NCI-H1694 (cell line): ENCODE data around the gene LHFPL3.
"Not testable (repeated sequence)": the region's sequence is repeated elsewhere in the genome, so short reads cannot be mapped to it uniquely, and the experiment has no call there.

Source experiments
- DNase-seq: peaks from one replicate; lab custom pipeline; 2025; lab: John Stamatoyannopoulos, UW

The LHFPL3 gene

DNA sequence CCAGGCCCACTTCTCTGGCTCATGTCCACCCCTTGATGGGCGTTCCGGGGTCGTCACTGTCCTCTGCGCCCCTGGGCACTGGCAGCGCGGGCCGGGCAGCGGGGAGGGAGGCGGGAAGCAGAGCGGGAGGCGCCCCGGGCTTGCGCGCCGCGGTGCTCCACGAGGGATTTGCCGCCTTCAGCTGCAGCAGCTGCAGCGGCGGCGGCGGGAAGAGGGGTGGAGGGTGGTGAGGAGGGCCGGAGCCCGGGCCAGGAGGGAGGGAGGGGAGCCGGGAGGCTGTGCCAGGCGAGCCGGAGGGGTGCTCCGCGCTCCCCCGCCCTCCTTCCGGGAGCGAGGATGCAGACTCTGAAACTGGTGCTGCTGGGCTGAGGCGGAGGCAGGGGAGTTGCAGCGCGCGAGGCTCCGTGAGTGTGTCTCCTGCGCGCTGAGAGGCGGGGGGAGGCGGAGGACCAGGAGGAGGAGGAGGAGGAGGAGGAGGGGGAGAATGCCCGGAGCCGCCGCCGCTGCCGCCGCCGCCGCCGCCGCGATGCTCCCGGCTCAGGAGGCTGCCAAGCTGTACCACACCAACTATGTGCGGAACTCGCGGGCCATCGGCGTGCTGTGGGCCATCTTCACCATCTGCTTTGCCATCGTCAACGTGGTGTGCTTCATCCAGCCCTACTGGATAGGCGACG lies at the start of gene LHFPL3:
TSS of gene LHFPL3 (plus strand) at position 308 of the 674 bp plus-strand sequence.
- DNase-seq, result peak; percentile 17

GRCh38 chr7:104281685-104282084 lies 46.7 kb upstream of the LHFPL3 start:
- not testable (repeated sequence) for DNase-seq

DNA sequence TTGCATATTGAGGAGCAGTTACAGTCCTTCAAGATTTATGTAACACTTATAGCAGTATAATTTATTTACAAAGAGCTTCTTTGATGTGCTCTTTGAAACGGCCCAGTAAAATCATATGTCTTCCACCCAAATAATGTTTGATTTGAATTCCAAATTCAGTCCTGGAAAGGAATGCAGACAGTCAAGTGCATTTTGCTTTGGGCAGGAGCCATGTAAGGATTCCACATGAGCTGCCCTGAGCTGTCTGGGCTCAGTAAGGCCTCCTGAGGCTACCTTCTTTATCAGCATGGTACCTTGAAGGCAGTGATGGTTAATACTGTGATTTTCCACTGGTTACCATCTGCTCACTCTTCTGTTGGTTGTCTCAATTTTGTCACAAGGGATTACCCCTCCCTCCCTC lies 41.6 kb upstream of the LHFPL3 start:
- DNase-seq, result no peak

- no peak for DNase-seq
Measured at GRCh38 chr7:104288137-104288536, 40.3 kb upstream of the LHFPL3 start.

GRCh38 chr7:104294291-104294690 lies 34.1 kb upstream of the LHFPL3 start:
- no peak for DNase-seq

DNA sequence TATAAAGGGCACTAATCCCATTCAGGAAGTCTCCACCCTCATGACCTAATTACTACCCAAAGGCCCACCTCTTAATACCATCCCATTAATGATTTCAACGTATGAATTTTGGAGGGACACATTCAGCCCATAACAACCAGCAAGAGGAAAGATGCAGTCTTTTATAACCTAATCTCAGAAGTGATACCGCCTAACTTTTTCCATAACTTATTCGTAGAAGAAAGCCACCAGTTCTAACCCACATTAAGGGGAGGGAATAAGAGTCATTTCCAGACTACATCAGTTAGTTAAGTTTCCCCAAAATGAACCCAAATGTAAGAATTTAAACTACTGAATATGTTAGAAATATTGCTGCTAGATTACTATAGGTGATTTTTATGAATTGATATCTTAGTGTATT lies 32.1 kb upstream of the LHFPL3 start:
- no peak for DNase-seq

- DNase-seq, result no peak
Measured at GRCh38 chr7:104296900-104297299, 31.5 kb upstream of the LHFPL3 start.

GRCh38 chr7:104299323-104299722 lies 29.1 kb upstream of the LHFPL3 start:
- DNase-seq, result no peak

DNA sequence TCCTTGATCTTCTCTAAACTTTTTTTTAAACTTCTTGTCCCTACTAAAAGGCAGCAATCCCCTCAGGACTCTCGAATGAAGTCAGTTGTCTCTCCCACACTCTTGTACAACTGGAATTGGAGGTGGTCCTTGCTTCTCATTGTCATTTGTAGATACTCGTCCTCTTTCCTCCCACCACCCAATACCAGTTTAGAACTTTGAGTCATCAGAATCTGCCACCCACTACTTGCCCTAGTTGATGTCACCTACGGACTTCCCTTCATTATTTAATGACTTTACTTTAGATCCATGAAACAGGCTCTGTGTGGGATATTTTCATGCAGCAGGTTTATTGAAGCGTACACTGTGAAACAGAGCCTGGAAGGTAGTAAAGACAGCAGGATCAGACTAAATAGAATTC lies 28.6 kb upstream of the LHFPL3 start:
- no peak for DNase-seq

DNA sequence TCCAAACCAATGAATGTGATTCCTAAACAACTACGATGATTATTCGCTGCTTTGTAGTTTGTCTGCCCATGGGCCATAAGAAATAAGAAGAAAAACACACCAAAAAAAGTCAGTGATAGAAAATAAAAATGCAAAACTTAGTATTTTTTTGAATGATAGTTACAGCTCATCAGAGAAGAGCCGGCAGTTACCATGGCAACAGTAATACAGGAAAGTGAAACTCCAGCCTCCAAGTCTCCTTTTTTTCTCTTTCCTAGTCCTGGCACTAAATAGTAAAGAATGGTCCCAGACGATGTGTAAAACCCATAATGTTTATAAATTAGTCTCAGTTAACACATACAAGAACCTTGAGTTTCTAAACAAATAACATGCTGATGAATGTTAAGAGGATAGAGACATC lies 21.6 kb upstream of the LHFPL3 start:
- no peak for DNase-seq

- no peak for DNase-seq
Measured at GRCh38 chr7:104317948-104318629, 10.3 kb upstream of the LHFPL3 start.

- DNase-seq, result no peak
Measured at GRCh38 chr7:104327534-104327933, 869 bp upstream of the LHFPL3 start.

- no peak for DNase-seq
Measured at GRCh38 chr7:104327938-104328295, 486 bp upstream of the LHFPL3 start.

GRCh38 chr7:104328970-104329825 lies 795 bp downstream of the LHFPL3 start:
- no peak for DNase-seq

DNA sequence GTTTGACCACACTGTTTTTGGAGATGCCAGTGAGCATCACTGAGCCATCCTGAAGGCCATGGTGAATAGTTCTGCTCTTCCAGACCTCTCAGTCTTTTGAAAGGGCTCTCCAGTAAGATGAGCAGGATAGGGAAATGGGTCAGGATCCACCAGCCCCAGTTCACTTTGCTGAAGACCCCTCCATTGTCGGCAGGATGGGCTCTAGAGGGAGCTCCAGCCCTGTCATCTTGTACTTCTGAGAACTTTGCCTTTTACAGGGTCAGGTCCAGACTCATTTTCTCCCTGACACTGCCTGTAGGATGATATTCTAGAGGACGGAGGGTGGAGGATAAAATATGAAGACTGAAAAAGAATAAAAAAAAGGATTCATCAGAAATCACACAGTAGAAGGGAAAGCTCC lies 13.1 kb downstream of the LHFPL3 start:
- peak; percentile 64 for DNase-seq

GRCh38 chr7:104352736-104353135 lies 24.3 kb downstream of the LHFPL3 start:
- no peak for DNase-seq

DNA sequence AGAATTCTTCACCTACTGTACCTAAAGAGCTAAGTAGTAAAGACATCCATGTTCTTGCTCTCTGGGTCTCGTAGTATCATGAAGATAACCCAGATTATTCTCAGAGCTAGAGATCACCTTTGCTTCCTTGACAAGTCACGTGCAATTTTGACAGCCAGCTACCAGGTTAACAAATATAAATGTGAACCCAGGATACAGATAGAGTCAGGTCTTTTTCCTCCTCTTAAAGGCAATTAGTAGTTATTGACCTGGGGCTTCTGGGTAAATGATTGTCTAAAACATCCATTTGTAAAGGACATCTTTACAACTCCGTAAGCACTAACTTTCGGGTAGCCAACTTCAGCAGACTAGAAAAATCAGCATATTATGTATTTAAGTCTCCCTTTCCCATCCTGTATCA lies 28.8 kb downstream of the LHFPL3 start:
- no peak for DNase-seq

DNA sequence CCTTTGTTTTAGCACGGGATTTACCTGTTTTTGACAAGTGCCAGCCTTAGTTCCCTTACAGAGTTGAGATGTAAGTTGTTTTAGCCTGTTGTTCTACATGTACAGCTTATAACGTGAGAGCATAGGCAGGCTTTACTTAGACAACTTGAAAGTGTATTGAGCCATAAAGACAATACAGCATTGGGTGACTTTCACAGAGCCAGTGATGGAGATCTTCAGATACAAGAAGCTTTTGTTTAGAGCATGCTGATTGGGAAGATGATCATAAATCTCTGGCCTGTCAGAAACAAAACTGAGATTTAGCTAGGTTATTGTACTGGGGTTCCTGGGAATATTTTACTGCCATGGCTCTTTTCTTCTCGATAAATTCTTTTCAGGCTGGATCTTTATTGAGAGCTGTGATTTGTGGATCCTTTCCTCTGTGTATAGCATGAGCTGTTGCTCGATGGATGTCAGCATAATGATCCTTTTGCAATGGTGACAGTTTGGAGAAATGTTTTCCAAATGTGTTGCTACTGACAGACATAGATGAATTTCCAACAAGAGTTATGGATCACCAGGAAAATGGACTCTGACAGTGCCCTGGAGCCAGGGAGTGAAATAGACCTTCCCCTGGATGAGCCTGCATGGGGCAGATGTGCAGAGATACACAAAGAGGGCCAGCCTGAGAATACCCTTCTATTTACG lies 30.2 kb downstream of the LHFPL3 start:
- DNase-seq, result no peak

GRCh38 chr7:104362756-104363155 lies 34.4 kb downstream of the LHFPL3 start:
- no peak for DNase-seq

- DNase-seq, result no peak
Measured at GRCh38 chr7:104363355-104363754, 35.0 kb downstream of the LHFPL3 start.

- DNase-seq, result no peak
Measured at GRCh38 chr7:104366390-104366789, 38.0 kb downstream of the LHFPL3 start.

GRCh38 chr7:104367926-104368325 lies 39.5 kb downstream of the LHFPL3 start:
- DNase-seq, result peak; percentile 31
